Measurements from ENCODE around the gene ZNF620. TPM values are rescaled to one million over a fixed set of nuclear protein-coding genes. Genes with fewer than 3 reads are reported as not detected.

The ZNF620 gene
- total and polyA plus RNA-seq, 9 donors, result 1.4 to 4.2 (median 3.7) TPM

- intact Hi-C loops (cut with DNase I), result no loop called here
- Histone ChIP-seq H3K36me3 (no peaks in the 10 kb centered on the region), H3K27ac (no peak overlapping the region), H3K27me3 (no peaks in the 10 kb centered on the region), H3K9me3 (no peaks in the 10 kb centered on the region), H3K4me3 (no peak overlapping the region), H3K4me1 (ENCODE audit: insufficient read depth) (no peaks in the 10 kb centered on the region)
- TF ChIP-seq CTCF (IDR thresholded peaks at IDR 0.05), result no peak
- no peak for TF ChIP-seq POLR2A (IDR thresholded peaks at IDR 0.05)
- no peak for TF ChIP-seq EP300 (IDR thresholded peaks at IDR 0.05)
- no peak for DNase-seq
- WGBS, 3 donors, result 92 to 95% (median 94%) methylated on average over 2 of the region's 2 CpGs
Observed at GRCh38 chr3:40497288-40497687, 8.6 kb upstream of the ZNF620 start.

GRCh38 chr3:40499952-40500351 is 5.9 kb upstream of the ZNF620 start:
- H3K4me1 ChIP-seq (ENCODE audit: insufficient read depth), result peaks cover 5% of the 10 kb centered on the region
- no peak for DNase-seq
- no peaks in the 10 kb centered on the region for H3K36me3 ChIP-seq
- intact Hi-C loops (cut with DNase I), result no loop called here
- H3K9me3 ChIP-seq, result no peaks in the 10 kb centered on the region
- WGBS, 3 donors, result 90 to 100% (median 92%) methylated on average over 1 of the region's 1 CpG
- H3K4me3 ChIP-seq, result no peak overlapping the region
- no peak overlapping the region for H3K27ac ChIP-seq
- TF ChIP-seq EP300 (IDR thresholded peaks at IDR 0.05) (no peak), CTCF (IDR thresholded peaks at IDR 0.05) (no peak), POLR2A (IDR thresholded peaks at IDR 0.05) (no peak)
- no peaks in the 10 kb centered on the region for H3K27me3 ChIP-seq

- 94 to 96% (median 95%) methylated on average over 2 of the region's 2 CpGs for WGBS, 3 donors
- TF ChIP-seq POLR2A (IDR thresholded peaks at IDR 0.05) (no peak), EP300 (IDR thresholded peaks at IDR 0.05) (no peak), CTCF (IDR thresholded peaks at IDR 0.05) (no peak)
Observed at GRCh38 chr3:40502034-40502433, 3.8 kb upstream of the ZNF620 start.

GRCh38 chr3:40504636-40505430 is 1.0 kb upstream of the ZNF620 start:
- peak overlapping the region in 1 of 2 donors; percentile 45 for H3K27ac ChIP-seq
- WGBS, 3 donors, result 23 to 39% (median 39%) methylated on average over 5 of the region's 5 CpGs

More at GRCh38 chr3:40502034-40502433, 3.8 kb upstream of the ZNF620 start:
- no peak overlapping the region for H3K4me3 ChIP-seq
- no peak overlapping the region for H3K27ac ChIP-seq
- DNase-seq, result no peak
- peaks cover 5% of the 10 kb centered on the region for H3K4me1 ChIP-seq (ENCODE audit: insufficient read depth)
- no peaks in the 10 kb centered on the region for H3K27me3 ChIP-seq
- no peaks in the 10 kb centered on the region for H3K9me3 ChIP-seq
- intact Hi-C loops (cut with DNase I), result no loop called here
- no peaks in the 10 kb centered on the region for H3K36me3 ChIP-seq

More at GRCh38 chr3:40504636-40505430, 1.0 kb upstream of the ZNF620 start:
- H3K4me1 ChIP-seq (ENCODE audit: insufficient read depth), result peaks cover 5% of the 10 kb centered on the region
- H3K4me3 ChIP-seq, result no peak overlapping the region
- intact Hi-C loops (cut with DNase I), result no loop called here
- no peaks in the 10 kb centered on the region for H3K9me3 ChIP-seq
- peak in 4 of 5 donors; percentile 34 to 67 (median 46) for DNase-seq
- H3K36me3 ChIP-seq, result no peaks in the 10 kb centered on the region
- H3K27me3 ChIP-seq, result no peaks in the 10 kb centered on the region
- TF ChIP-seq POLR2A (IDR thresholded peaks at IDR 0.05) (no peak), EP300 (IDR thresholded peaks at IDR 0.05) (peak; percentile 72)
